ENCODE data around the gene ZNF583.
A peak's percentile ranks its signal among the peaks of the same experiment; 100 is the strongest.

ZNF583 gene

GRCh38 chr19:56403764-56404704 is at the start of gene ZNF583:
Gene ZNF583 (plus strand): TSS chr19:56404332. CDS start chr19:56407115, 2,783 bp downstream.
- Mint-ChIP-seq H3K4me3 (peak within 1 kb of the TSS; percentile 72), H3K9me3 (peaks cover 43% of the 10 kb centered on the region)
- peak; percentile 93 for ATAC-seq

GRCh38 chr19:56355517-56355916 is 48.6 kb upstream of the ZNF583 start:
- no peaks in the 10 kb centered on the region for H3K36me3 Mint-ChIP-seq
- peaks cover 14% of the 10 kb centered on the region for H3K9me3 Mint-ChIP-seq
- H3K27ac Mint-ChIP-seq = no peak overlapping the region
- no peak for DNase-seq (ENCODE audit: low spot score in 2 of 2)
- no peak overlapping the region for H3K4me3 Mint-ChIP-seq
- H3K4me1 Mint-ChIP-seq = no peaks in the 10 kb centered on the region
- no peak for ATAC-seq

More at GRCh38 chr19:56403764-56404704, at the start of gene ZNF583:
- peak within 1 kb of the TSS; percentile 98 for H3K27ac Mint-ChIP-seq
- H3K36me3 Mint-ChIP-seq = peaks cover 40% of the 10 kb centered on the region
- H3K4me1 Mint-ChIP-seq = peaks cover 25% of the 10 kb centered on the region
- DNase-seq (ENCODE audit: low spot score in 2 of 2) = peak; percentile 93 to 96

- H3K9me3 Mint-ChIP-seq = peaks cover 16% of the 10 kb centered on the region
Measured at GRCh38 chr19:56356944-56357343, 47.2 kb upstream of the ZNF583 start.

GRCh38 chr19:56360841-56361240 is 43.3 kb upstream of the ZNF583 start:
- Mint-ChIP-seq H3K4me1 (no peaks in the 10 kb centered on the region), H3K27ac (no peak overlapping the region), H3K36me3 (no peaks in the 10 kb centered on the region), H3K4me3 (no peak overlapping the region), H3K9me3 (peaks cover 34% of the 10 kb centered on the region)
- DNase-seq (ENCODE audit: low spot score in 2 of 2) (no peak), ATAC-seq (no peak)

More at GRCh38 chr19:56356944-56357343, 47.2 kb upstream of the ZNF583 start:
- DNase-seq (ENCODE audit: low spot score in 2 of 2) = no peak
- ATAC-seq = no peak
- H3K36me3 Mint-ChIP-seq = no peaks in the 10 kb centered on the region
- no peak overlapping the region for H3K4me3 Mint-ChIP-seq
- H3K4me1 Mint-ChIP-seq = no peaks in the 10 kb centered on the region
- no peak overlapping the region for H3K27ac Mint-ChIP-seq

- ATAC-seq (peak; percentile 99), DNase-seq (ENCODE audit: low spot score in 2 of 2) (peak; percentile 47 to 83)
- H3K9me3 Mint-ChIP-seq = peaks cover 30% of the 10 kb centered on the region
- H3K36me3 Mint-ChIP-seq = peaks cover 30% of the 10 kb centered on the region
- peak overlapping the region; percentile 89 for H3K4me3 Mint-ChIP-seq
- peaks cover 11% of the 10 kb centered on the region for H3K4me1 Mint-ChIP-seq
- peak overlapping the region; percentile 86 for H3K27ac Mint-ChIP-seq
Measured at GRCh38 chr19:56367829-56368711, 36.1 kb upstream of the ZNF583 start.

- no peak overlapping the region for H3K4me3 Mint-ChIP-seq
- peaks cover 47% of the 10 kb centered on the region for H3K36me3 Mint-ChIP-seq
- ATAC-seq (no peak), DNase-seq (ENCODE audit: low spot score in 2 of 2) (no peak)
- H3K27ac Mint-ChIP-seq = no peak overlapping the region
- peaks cover 11% of the 10 kb centered on the region for H3K4me1 Mint-ChIP-seq
- H3K9me3 Mint-ChIP-seq = peaks cover 18% of the 10 kb centered on the region
Measured at GRCh38 chr19:56369886-56370676, 34.1 kb upstream of the ZNF583 start.

- DNase-seq (ENCODE audit: low spot score in 2 of 2) = no peak
- Mint-ChIP-seq H3K4me1 (peaks cover 11% of the 10 kb centered on the region), H3K9me3 (peaks cover 25% of the 10 kb centered on the region), H3K4me3 (no peak overlapping the region), H3K36me3 (peaks cover 60% of the 10 kb centered on the region), H3K27ac (no peak overlapping the region)
- ATAC-seq = no peak
Measured at GRCh38 chr19:56372281-56372680, 31.9 kb upstream of the ZNF583 start.

- DNase-seq (ENCODE audit: low spot score in 2 of 2) (no peak), ATAC-seq (no peak)
- Mint-ChIP-seq H3K9me3 (peaks cover 35% of the 10 kb centered on the region), H3K27ac (no peak overlapping the region), H3K4me3 (no peak overlapping the region), H3K4me1 (no peaks in the 10 kb centered on the region), H3K36me3 (peaks cover 35% of the 10 kb centered on the region)
Measured at GRCh38 chr19:56377105-56377924, 26.8 kb upstream of the ZNF583 start.

GRCh38 chr19:56383826-56384605 is 20.1 kb upstream of the ZNF583 start:
- Mint-ChIP-seq H3K4me1 (no peaks in the 10 kb centered on the region), H3K9me3 (peaks cover 34% of the 10 kb centered on the region), H3K27ac (no peak overlapping the region), H3K36me3 (peaks cover 28% of the 10 kb centered on the region), H3K4me3 (no peak overlapping the region)
- DNase-seq (ENCODE audit: low spot score in 2 of 2) (no peak), ATAC-seq (no peak)

- H3K36me3 Mint-ChIP-seq = peaks cover 34% of the 10 kb centered on the region
- H3K27ac Mint-ChIP-seq = peak within 1 kb of the TSS; percentile 97
- peaks cover 26% of the 10 kb centered on the region for H3K9me3 Mint-ChIP-seq
- peaks cover 7% of the 10 kb centered on the region for H3K4me1 Mint-ChIP-seq
- peak within 1 kb of the TSS; percentile 98 for H3K4me3 Mint-ChIP-seq
- ATAC-seq = peak; percentile 98
- peak; percentile 71 to 91 for DNase-seq (ENCODE audit: low spot score in 2 of 2)
Measured at GRCh38 chr19:56393119-56394012, 10.8 kb upstream of the ZNF583 start, which contains the start of gene ZNF582. Gene ZNF582 (minus strand): TSS chr19:56393534. CDS start chr19:56391752, 1,782 bp downstream.

- H3K4me1 Mint-ChIP-seq = peaks cover 10% of the 10 kb centered on the region
- H3K36me3 Mint-ChIP-seq = peaks cover 11% of the 10 kb centered on the region
- no peak overlapping the region for H3K27ac Mint-ChIP-seq
- ATAC-seq (no peak), DNase-seq (ENCODE audit: low spot score in 2 of 2) (no peak)
- H3K4me3 Mint-ChIP-seq = no peak overlapping the region
- peaks cover 31% of the 10 kb centered on the region for H3K9me3 Mint-ChIP-seq
Measured at GRCh38 chr19:56398809-56399208, 5.3 kb upstream of the ZNF583 start.

- Mint-ChIP-seq H3K27ac (no peak overlapping the region), H3K4me1 (peaks cover 23% of the 10 kb centered on the region), H3K36me3 (peaks cover 21% of the 10 kb centered on the region), H3K4me3 (no peak overlapping the region), H3K9me3 (peaks cover 42% of the 10 kb centered on the region)
- DNase-seq (ENCODE audit: low spot score in 2 of 2) = no peak
- no peak for ATAC-seq
Measured at GRCh38 chr19:56400485-56400884, 3.6 kb upstream of the ZNF583 start.

Measured in stimulated activated effector memory CD8-positive, alpha-beta T cell treated with anti-CD3 and anti-CD28 coated beads, Interleukin-12 subunit alpha, Interleukin-12 subunit beta, amount 100 ng/mL, for 72 hours (primary cell).